Transverse colon (tissue), 4 donors: ENCODE measurements around the gene UBE2E1. TPM values are rescaled to one million over a fixed set of nuclear protein-coding genes. Genes with fewer than 3 reads are reported as not detected.

Source experiments
- DNase-seq: peaks from one replicate; pipeline ENCODE4 v3.0.0-alpha.2; 2019
- H3K27ac ChIP-seq, 4 donors: fragments of 200-600 bp; sonication (generic); 2 replicates each; pipeline ENCODE4 v1.5.1; 2016 to 2018; ENCODE audit warnings: inconsistent platforms in 4 of 4
- H3K27me3 ChIP-seq: fragments of 200-600 bp; sonication (generic); 2 replicates; pipeline ENCODE4 v1.5.1; 2017; ENCODE audit warnings: inconsistent platforms
- H3K36me3 ChIP-seq, 4 donors: fragments of 200-600 bp; sonication (generic); 2 replicates each; pipeline ENCODE4 v1.5.1; 2017 to 2019; ENCODE audit warnings: inconsistent platforms in 4 of 4
- H3K4me1 ChIP-seq, 4 donors: fragments of 200-600 bp; sonication (generic); 2 replicates each; pipeline ENCODE4 v1.5.1; 2017 to 2020; ENCODE audit warnings: inconsistent platforms in 4 of 4
- H3K4me3 ChIP-seq, 4 donors: fragments of 200-600 bp; sonication (generic); 1 replicate in 1 of 4; 2 replicates in 3 of 4; pipeline versions ENCODE4 v1.5.1 to v1.6.1; 2017 to 2019; ENCODE audit warnings: inconsistent platforms in 4 of 4
- H3K9me3 ChIP-seq, 2 donors: fragments of 200-600 bp; sonication (generic); 2 replicates each; pipeline ENCODE4 v1.5.1; 2017 to 2019; ENCODE audit warnings: inconsistent platforms in 2 of 2
- EP300 ChIP-seq: sonication (generic); formaldehyde crosslinking; IDR thresholded peaks from one replicate; pipeline ENCODE4 v1.6.1; 2017; ENCODE audit warnings: antibody characterized with exemption, low read depth
- POLR2A ChIP-seq: fragments of 450-650 bp; IDR thresholded peaks from one replicate; pipeline ENCODE4 v1.6.1; 2016; ENCODE audit warnings: antibody characterized with exemption, mild to moderate bottlenecking, moderate library complexity
- POLR2AphosphoS5 ChIP-seq, 3 donors: sonication (generic); formaldehyde crosslinking; IDR thresholded peaks; one replicate each; pipeline ENCODE4 v1.6.1; 2016; ENCODE audit warnings: antibody characterized with exemption in 3 of 3
- WGBS, 2 donors: methylation state at CpG; one replicate each; pipeline ENCODE4 v1.1.5; 2018; ENCODE audit warnings: low coverage in 1 of 2; 5-methylcytosine and 5-hydroxymethylcytosine counted together
- in situ Hi-C, 4 donors: fragments of 200-750 bp; cut with MboI; loops; one replicate each; pipeline versions ENCODE4 v1.15.0 to v1.15.1; 2017; ENCODE audit warnings: low sequenced_read_pairs in 3 of 4, low pct_ligation_motif_present in 1 of 4, low pct_unique_long_range_greater_than_20kb in 1 of 4
- intact Hi-C: fragments of 100-400 bp; cut with DNase I; formaldehyde crosslinking; loops from one replicate; pipeline ENCODE4 v1.15.1; 2023; ENCODE audit warnings: low total_unique reads
- total RNA-seq, 4 donors: library from RNA; depleted of rRNA; stranded (reverse); fragments of >200 nt; gene quantifications; one replicate each; pipeline ENCODE4 v1.1.0, GENCODE V29; 2016
- TF ChIP-seq, protein P1 (sequence below), 5 experiments: fragments of 200-600 bp in 3 of 5; fragments of 450-650 bp in 2 of 5; sonication (generic) in 3 of 5; IDR thresholded peaks; 1 replicate in 2 of 5; 2 replicates in 3 of 5; pipeline ENCODE4 v1.5.1; 2016 to 2017; ENCODE audit warnings: antibody characterized with exemption in 5 of 5, inconsistent platforms in 3 of 5, mild to moderate bottlenecking in 2 of 5, moderate library complexity in 1 of 5

UBE2E1 gene
- total RNA-seq, 4 donors from 2014 or later = 62.0 to 109 (median 76.9) TPM

DNA sequence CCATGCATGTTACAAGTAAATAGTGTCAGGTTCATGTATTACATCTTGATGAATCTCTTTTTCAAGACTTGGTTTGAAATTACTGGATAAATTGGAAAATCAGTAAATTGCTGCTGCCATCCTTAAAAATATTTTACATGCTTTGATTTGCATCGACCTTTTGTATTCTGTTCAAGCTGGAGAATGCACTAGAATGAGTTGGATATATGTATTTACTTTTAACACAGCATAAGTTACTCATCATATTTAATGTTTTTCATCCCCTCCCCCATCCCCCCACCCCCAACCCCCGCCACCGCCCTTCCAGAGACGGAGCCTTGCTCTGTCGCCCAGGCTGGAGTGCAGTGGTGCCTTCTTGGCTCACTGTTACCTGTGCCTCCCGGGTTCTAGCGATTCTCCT, 16.8 kb downstream of the UBE2E1 start:
- TF ChIP-seq EP300 (no peak), POLR2A (no peak), POLR2AphosphoS5 (IDR thresholded peaks at IDR 0.05) (no peak)
- TF ChIP-seq, protein P1, sequence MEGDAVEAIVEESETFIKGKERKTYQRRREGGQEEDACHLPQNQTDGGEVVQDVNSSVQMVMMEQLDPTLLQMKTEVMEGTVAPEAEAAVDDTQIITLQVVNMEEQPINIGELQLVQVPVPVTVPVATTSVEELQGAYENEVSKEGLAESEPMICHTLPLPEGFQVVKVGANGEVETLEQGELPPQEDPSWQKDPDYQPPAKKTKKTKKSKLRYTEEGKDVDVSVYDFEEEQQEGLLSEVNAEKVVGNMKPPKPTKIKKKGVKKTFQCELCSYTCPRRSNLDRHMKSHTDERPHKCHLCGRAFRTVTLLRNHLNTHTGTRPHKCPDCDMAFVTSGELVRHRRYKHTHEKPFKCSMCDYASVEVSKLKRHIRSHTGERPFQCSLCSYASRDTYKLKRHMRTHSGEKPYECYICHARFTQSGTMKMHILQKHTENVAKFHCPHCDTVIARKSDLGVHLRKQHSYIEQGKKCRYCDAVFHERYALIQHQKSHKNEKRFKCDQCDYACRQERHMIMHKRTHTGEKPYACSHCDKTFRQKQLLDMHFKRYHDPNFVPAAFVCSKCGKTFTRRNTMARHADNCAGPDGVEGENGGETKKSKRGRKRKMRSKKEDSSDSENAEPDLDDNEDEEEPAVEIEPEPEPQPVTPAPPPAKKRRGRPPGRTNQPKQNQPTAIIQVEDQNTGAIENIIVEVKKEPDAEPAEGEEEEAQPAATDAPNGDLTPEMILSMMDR (IDR thresholded peaks at IDR 0.05) = no peak
- Histone ChIP-seq H3K27ac (no peak overlapping the region), H3K9me3 (no peaks in the 10 kb centered on the region), H3K4me3 (no peak overlapping the region), H3K4me1 (peaks cover 10 to 52% (median 22%) of the 10 kb centered on the region in 4 donors), H3K27me3 (no peaks in the 10 kb centered on the region), H3K36me3 (no peaks in the 10 kb centered on the region)
- 89 to 94% methylated on average over 1 to 7 of the region's 7 CpGs for WGBS, 2 donors
- in situ Hi-C loops = no loop called here
- intact Hi-C loops = no loop called here
- no peak for DNase-seq

DNA sequence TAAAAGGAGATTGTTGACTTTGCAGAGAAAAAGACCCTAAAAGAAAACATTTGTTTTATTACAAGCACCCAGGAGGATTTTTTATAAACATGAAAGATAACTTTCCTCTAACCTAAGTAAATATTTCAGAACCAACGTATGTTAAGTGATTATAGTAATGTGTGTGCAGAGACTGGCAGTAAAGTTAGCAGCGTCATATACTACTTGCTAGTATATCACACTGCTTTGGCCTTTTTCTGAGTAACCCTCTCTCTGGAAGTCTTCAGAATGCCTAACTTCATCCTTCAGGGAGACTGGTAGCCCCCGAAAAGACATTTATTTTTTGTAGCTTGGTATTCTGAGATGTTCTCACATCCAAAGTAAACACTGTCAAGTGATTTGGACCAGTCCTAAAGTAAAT, 17.9 kb downstream of the UBE2E1 start:
- DNase-seq = no peak
- 47 to 57% methylated on average over 3 of the region's 3 CpGs for WGBS, 2 donors
- Histone ChIP-seq H3K4me3 (no peak overlapping the region), H3K36me3 (no peaks in the 10 kb centered on the region), H3K9me3 (no peaks in the 10 kb centered on the region), H3K4me1 (peaks cover 10 to 52% (median 22%) of the 10 kb centered on the region in 4 donors), H3K27me3 (no peaks in the 10 kb centered on the region), H3K27ac (no peak overlapping the region)
- intact Hi-C loops = no loop called here
- in situ Hi-C loops = no loop called here
- no peak for TF ChIP-seq EP300
- no peak for TF ChIP-seq POLR2A
- no peak for TF ChIP-seq POLR2AphosphoS5 (IDR thresholded peaks at IDR 0.05)
- TF ChIP-seq, protein P1 (IDR thresholded peaks at IDR 0.05) = no peak

DNA sequence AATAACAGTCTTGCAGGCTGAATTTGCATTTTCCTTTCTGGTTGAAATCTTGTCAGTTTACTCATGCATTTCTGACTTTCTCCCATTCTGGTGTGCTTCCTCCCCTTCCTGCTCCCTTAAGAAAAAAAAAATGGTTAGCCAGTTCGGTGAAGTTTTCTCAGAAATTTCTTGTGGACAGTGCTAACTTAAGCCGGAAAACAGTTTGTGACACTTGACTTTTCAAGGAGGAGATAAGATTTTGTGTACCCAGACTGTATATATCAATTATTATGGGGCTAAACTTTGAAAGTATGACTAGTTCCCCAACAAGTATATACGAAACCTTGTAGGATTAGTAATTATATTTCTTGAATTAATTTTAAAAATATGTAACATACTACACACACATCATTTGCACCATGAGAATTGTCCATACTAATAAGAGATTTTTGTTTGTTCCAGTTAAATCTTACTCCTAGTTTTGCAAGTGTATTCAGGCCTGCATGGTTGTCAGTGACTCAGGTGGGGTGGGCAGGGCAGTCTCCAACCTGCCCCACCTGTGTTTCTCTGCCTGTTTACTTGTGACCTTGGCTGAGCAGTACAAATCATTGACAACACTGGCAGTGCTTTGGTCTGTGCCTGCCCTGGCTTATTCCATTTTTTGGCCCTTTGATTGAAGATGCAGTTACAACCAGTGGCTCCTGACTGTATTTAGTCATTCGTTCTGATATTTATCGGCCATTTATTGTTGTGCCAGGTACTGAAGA, 19.1 kb downstream of the UBE2E1 start:
- TF ChIP-seq POLR2A (no peak), EP300 (no peak), POLR2AphosphoS5 (IDR thresholded peaks at IDR 0.05) (no peak)
- TF ChIP-seq, protein P1 (IDR thresholded peaks at IDR 0.05) = no peak
- DNase-seq = no peak
- intact Hi-C loops (no loop called here), in situ Hi-C loops (no loop called here)
- Histone ChIP-seq H3K4me3 (no peak overlapping the region), H3K4me1 (peaks cover 10 to 53% (median 23%) of the 10 kb centered on the region in 4 donors), H3K36me3 (no peaks in the 10 kb centered on the region), H3K27me3 (no peaks in the 10 kb centered on the region), H3K27ac (no peak overlapping the region), H3K9me3 (no peaks in the 10 kb centered on the region)
- 63 to 66% methylated on average over 2 to 5 of the region's 5 CpGs for WGBS, 2 donors

DNA sequence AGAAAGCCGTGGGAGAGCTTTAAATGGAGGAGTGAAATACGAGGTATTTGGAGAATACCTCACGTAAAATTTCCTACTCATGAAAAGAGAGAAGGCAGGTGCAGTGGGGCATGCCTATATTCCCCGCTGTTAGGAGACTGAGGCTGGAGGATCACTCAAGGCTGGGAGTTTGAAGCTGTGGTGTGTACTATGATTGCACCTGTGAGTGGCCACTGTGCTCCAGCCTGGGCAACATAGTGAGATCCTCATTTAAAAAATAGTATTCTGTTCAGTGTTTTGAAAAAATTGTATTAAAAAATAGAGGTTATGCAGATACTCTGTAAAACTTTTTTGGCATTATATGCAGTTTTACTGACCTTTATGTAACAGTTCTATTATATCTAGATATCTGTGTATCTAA, 20.0 kb downstream of the UBE2E1 start:
- in situ Hi-C loops = no loop called here
- H3K9me3 ChIP-seq = no peaks in the 10 kb centered on the region
- H3K27ac ChIP-seq = no peak overlapping the region
- intact Hi-C loops = no loop called here
- TF ChIP-seq POLR2A (no peak), EP300 (no peak), POLR2AphosphoS5 (IDR thresholded peaks at IDR 0.05) (no peak)
- TF ChIP-seq, protein P1 (IDR thresholded peaks at IDR 0.05) = no peak
- peaks cover 10 to 48% (median 24%) of the 10 kb centered on the region in 4 donors for H3K4me1 ChIP-seq
- H3K27me3 ChIP-seq = no peaks in the 10 kb centered on the region
- H3K4me3 ChIP-seq = no peak overlapping the region
- DNase-seq = no peak
- no peaks in the 10 kb centered on the region for H3K36me3 ChIP-seq
- WGBS, 2 donors = 95 to 100% methylated on average over 4 of the region's 4 CpGs
